SK-N-SH treated with all-trans-retinoic acid at 6 μM for 48 hours (cell line): ENCODE data around the gene SURF2.

Experiments
- ATAC-seq: fragments of 200-7000 bp; cut with Tn5 transposase; 3 replicates; pipeline ENCODE4 v1.9.1; 2020; ENCODE audit warnings: mild to moderate bottlenecking, moderate library complexity
- ARNTL ChIP-seq: fragments of 450-650 bp; formaldehyde crosslinking; IDR thresholded peaks from 2 replicates; pipeline ENCODE4 v1.5.0; 2020; ENCODE audit warnings: low read depth, mild to moderate bottlenecking, moderate library complexity, borderline replicate concordance
- CSDC2 ChIP-seq: fragments of 250-450 bp; sonication (Bioruptor Pico); IDR thresholded peaks from 2 replicates; pipeline ENCODE4 v1.5.0; 2020; ENCODE audit warnings: mild to moderate bottlenecking, moderate library complexity
- CSRNP3 ChIP-seq: fragments of 250-450 bp; sonication (Bioruptor Pico); IDR thresholded peaks from 2 replicates; pipeline ENCODE4 v1.5.1; 2021; ENCODE audit warnings: mild to moderate bottlenecking, moderate library complexity
- ISL1 ChIP-seq: fragments of 250-450 bp; sonication (Bioruptor Pico); IDR thresholded peaks from 2 replicates; pipeline ENCODE4 v2.1.2; 2022; ENCODE audit warnings: mild to moderate bottlenecking, moderate library complexity
- PPARA ChIP-seq: fragments of 250-450 bp; sonication (Bioruptor Pico); IDR thresholded peaks from 2 replicates; pipeline ENCODE4 v1.5.0; 2020; ENCODE audit warnings: mild to moderate bottlenecking, borderline replicate concordance
- SNAI2 ChIP-seq: fragments of 250-450 bp; sonication (Bioruptor Pico); IDR thresholded peaks from 2 replicates; pipeline ENCODE4 v1.5.0; 2020; ENCODE audit warnings: mild to moderate bottlenecking, moderate library complexity
- TCF4 ChIP-seq: fragments of 250-450 bp; sonication (Bioruptor Pico); IDR thresholded peaks from 2 replicates; pipeline ENCODE4 v1.8.0; 2021; ENCODE audit warnings: mild to moderate bottlenecking, moderate library complexity, borderline replicate concordance
- TSHZ2 ChIP-seq: fragments of 250-450 bp; sonication (Bioruptor Pico); IDR thresholded peaks from 2 replicates; pipeline ENCODE4 v1.5.0; 2020; ENCODE audit warnings: mild to moderate bottlenecking, moderate library complexity
- ZFP3 ChIP-seq: fragments of 250-450 bp; sonication (Bioruptor Pico); IDR thresholded peaks from 2 replicates; pipeline ENCODE4 v1.5.0; 2020; ENCODE audit warnings: mild to moderate bottlenecking, moderate library complexity
- ZNF565 ChIP-seq: fragments of 450-650 bp; formaldehyde crosslinking; conservative IDR thresholded peaks from 2 replicates; pipeline ENCODE4 v1.5.0; 2020; ENCODE audit warnings: low read depth, mild to moderate bottlenecking, moderate library complexity
- ZNF70 ChIP-seq: fragments of 450-650 bp; formaldehyde crosslinking; IDR thresholded peaks from 2 replicates; pipeline ENCODE4 v1.5.0; 2020; ENCODE audit warnings: mild to moderate bottlenecking, moderate library complexity
- ZNF8 ChIP-seq: fragments of 450-650 bp; formaldehyde crosslinking; IDR thresholded peaks from 2 replicates; pipeline ENCODE4 v1.5.0; 2020; ENCODE audit warnings: mild to moderate bottlenecking, moderate library complexity
- TF ChIP-seq, protein P1 (sequence below): fragments of 250-450 bp; sonication (Bioruptor Pico); IDR thresholded peaks from 2 replicates; pipeline ENCODE4 v1.8.0; 2021; ENCODE audit warnings: low read depth, mild to moderate bottlenecking, moderate library complexity, borderline replicate concordance

SURF2 gene

DNA sequence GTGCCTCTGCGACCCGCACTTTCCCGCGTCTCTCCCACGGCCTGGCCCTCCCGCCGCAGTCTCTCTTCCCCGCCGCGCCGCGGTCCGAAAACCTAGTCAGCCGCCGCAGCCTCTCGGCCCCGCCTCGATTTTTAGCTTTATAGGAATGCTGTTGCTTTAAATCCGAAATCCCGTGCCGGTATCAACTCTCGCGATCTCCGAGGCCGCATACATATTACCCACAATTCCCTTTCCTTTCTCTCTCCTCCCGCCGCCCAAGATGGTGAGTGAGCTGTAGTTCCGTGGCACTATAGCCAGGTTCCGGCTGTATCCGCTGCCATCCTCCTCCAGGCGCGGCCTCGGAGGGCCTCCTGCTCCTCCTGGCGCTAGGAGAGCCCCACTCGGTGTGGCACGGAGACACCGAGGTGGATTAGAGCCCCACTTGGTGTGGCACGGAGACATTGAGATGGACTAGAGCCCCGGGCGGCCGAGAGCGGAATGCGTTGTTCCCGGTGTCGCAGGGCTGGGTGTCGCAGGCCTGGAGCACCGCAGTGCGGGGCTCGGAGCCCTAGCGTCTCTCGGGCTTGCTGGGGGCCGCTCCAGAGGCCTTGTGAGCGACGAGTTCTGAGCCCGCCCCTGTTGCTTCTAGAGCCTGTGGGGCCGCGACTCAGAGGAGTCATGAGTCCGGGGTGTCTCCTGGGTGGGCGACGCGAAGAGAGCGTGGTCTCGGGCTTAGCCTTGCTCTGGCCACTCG is 8.2 kb upstream of the SURF2 start, which contains the start of the genes MED22 and RPL7A:
MED22 (minus strand) TSS at position 147 of the 733 bp plus-strand sequence. CDS start 1,469 bp downstream, outside the sequence.
RPL7A (plus strand) TSS at position 234 of the 733 bp plus-strand sequence; CDS start at position 260, 26 bp downstream.
- TF ChIP-seq SNAI2 (CRISPR knock-in tag) (no peak), CSDC2 (CRISPR knock-in tag) (no peak), TSHZ2 (CRISPR knock-in tag) (0 out of 2 replicates have a peak, but pooled peaks have one; percentile 17), TCF4 (CRISPR knock-in tag) (no peak)
- TF ChIP-seq, protein P1, sequence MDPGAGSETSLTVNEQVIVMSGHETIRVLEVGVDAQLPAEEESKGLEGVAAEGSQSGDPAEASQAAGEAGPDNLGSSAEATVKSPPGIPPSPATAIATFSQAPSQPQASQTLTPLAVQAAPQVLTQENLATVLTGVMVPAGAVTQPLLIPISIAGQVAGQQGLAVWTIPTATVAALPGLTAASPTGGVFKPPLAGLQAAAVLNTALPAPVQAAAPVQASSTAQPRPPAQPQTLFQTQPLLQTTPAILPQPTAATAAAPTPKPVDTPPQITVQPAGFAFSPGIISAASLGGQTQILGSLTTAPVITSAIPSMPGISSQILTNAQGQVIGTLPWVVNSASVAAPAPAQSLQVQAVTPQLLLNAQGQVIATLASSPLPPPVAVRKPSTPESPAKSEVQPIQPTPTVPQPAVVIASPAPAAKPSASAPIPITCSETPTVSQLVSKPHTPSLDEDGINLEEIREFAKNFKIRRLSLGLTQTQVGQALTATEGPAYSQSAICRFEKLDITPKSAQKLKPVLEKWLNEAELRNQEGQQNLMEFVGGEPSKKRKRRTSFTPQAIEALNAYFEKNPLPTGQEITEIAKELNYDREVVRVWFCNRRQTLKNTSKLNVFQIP (CRISPR knock-in tag), result no peak
- TF ChIP-seq, all 23 proteins: peak for 1
- peak; percentile 83 for ATAC-seq

- no peak for ATAC-seq
Observed at GRCh38 chr9:133348718-133349573, 7.4 kb upstream of the SURF2 start.

More at GRCh38 chr9:133348718-133349573, 7.4 kb upstream of the SURF2 start:
- TF ChIP-seq ZNF70, result no peak
- TF ChIP-seq CSDC2 (CRISPR knock-in tag), result no peak
- no peak for TF ChIP-seq ZFP3 (CRISPR knock-in tag)
- TF ChIP-seq PPARA (CRISPR knock-in tag), result no peak
- TF ChIP-seq, protein P1 (CRISPR knock-in tag), result no peak
- no peak for TF ChIP-seq CSRNP3 (CRISPR knock-in tag)
- no peak for TF ChIP-seq TSHZ2 (CRISPR knock-in tag)
- no peak for TF ChIP-seq ZNF565 (CRISPR knock-in tag)
- no peak for TF ChIP-seq ISL1 (CRISPR knock-in tag)
- no peak for TF ChIP-seq ARNTL (CRISPR knock-in tag)
- no peak for TF ChIP-seq ZNF8 (CRISPR knock-in tag)
